OCI-LY1 (cell line): Measurements from ENCODE around the gene HOXA7.

Experiments used
- H2AFZ ChIP-seq: fragments of 200-600 bp; sonication (generic), shearing (Covaris generic); 2 replicates; pipeline ENCODE4 v1.6.0; 2014; ENCODE audit warnings: antibody characterized with exemption, mild to moderate bottlenecking, low read length
- H3F3A ChIP-seq: fragments of 200-600 bp; sonication (generic), shearing (Covaris generic); 2 replicates; pipeline ENCODE4 v1.6.0; 2014; ENCODE audit warnings: mild to moderate bottlenecking, antibody characterized with exemption, low read length, moderate library complexity; ENCODE audit not compliant: insufficient read depth
- H3K27ac ChIP-seq: fragments of 200-600 bp; sonication (generic); 2 replicates; pipeline ENCODE4 v1.5.1; 2014; ENCODE audit warnings: low read length, mixed run types, mild to moderate bottlenecking, low read depth; ENCODE audit not compliant: poor library complexity, severe bottlenecking
- H3K27me3 ChIP-seq: fragments of 200-600 bp; sonication (generic); 2 replicates; pipeline ENCODE4 v1.6.0; 2014; ENCODE audit warnings: antibody characterized with exemption, mild to moderate bottlenecking, low read length, moderate library complexity; ENCODE audit not compliant: insufficient read depth
- H3K36me3 ChIP-seq: fragments of 200-600 bp; sonication (generic); 2 replicates; pipeline ENCODE4 v1.6.1; 2014; ENCODE audit warnings: mild to moderate bottlenecking, antibody characterized with exemption, low read length, moderate library complexity, mixed read lengths; ENCODE audit not compliant: insufficient read depth
- H3K4me1 ChIP-seq: fragments of 200-600 bp; sonication (generic); 2 replicates; pipeline ENCODE4 v1.5.1; 2014; ENCODE audit warnings: mild to moderate bottlenecking, low read length, moderate library complexity; ENCODE audit not compliant: insufficient read depth, severe bottlenecking
- H3K4me2 ChIP-seq: fragments of 200-600 bp; sonication (generic), shearing (Covaris generic); 2 replicates; pipeline ENCODE4 v1.6.1; 2014; ENCODE audit warnings: low read length
- H3K4me3 ChIP-seq: fragments of 200-600 bp; sonication (generic); 2 replicates; pipeline ENCODE4 v1.5.1; 2014; ENCODE audit warnings: low read length, low read depth, mild to moderate bottlenecking, mixed read lengths; ENCODE audit not compliant: poor library complexity, severe bottlenecking
- H3K79me2 ChIP-seq: fragments of 200-600 bp; shearing (Covaris generic); 2 replicates; pipeline ENCODE4 v1.6.1; 2016; ENCODE audit warnings: mixed run types, low read length, mixed read lengths; ENCODE audit not compliant: insufficient read depth
- H3K9ac ChIP-seq: fragments of 200-600 bp; sonication (generic), shearing (Covaris generic); 2 replicates; pipeline ENCODE4 v1.6.1; 2014; ENCODE audit warnings: mild to moderate bottlenecking, low read length, mixed read lengths
- H3K9me2 ChIP-seq: fragments of 200-600 bp; sonication (generic), shearing (Covaris generic); 2 replicates; pipeline ENCODE4 v1.6.1; 2014; ENCODE audit warnings: low read depth, mild to moderate bottlenecking, low read length, mixed read lengths
- H3K9me3 ChIP-seq: fragments of 200-600 bp; shearing (Covaris generic); 2 replicates; pipeline ENCODE4 v1.6.1; 2014; ENCODE audit warnings: low read length, mixed read lengths
- H4K20me1 ChIP-seq: fragments of 200-600 bp; sonication (generic), shearing (Covaris generic); 2 replicates; pipeline ENCODE4 v1.6.0; 2016; ENCODE audit warnings: mild to moderate bottlenecking, low read length; ENCODE audit not compliant: insufficient read depth
- EZH2 ChIP-seq: fragments of 200-600 bp; sonication (generic), shearing (Covaris generic); IDR thresholded peaks from 2 replicates; pipeline ENCODE4 v1.8.0; 2017; ENCODE audit warnings: borderline replicate concordance, mixed run types, mild to moderate bottlenecking, antibody characterized with exemption, low read length, moderate library complexity, mixed read lengths
- TF ChIP-seq, protein P1 (sequence below): fragments of 200-600 bp; sonication (generic), shearing (Covaris generic); IDR thresholded peaks from 2 replicates; pipeline ENCODE4 v1.5.1; 2017; ENCODE audit warnings: mild to moderate bottlenecking, antibody characterized with exemption, low read length, moderate library complexity, mixed read lengths

HOXA7 gene

GRCh38 chr7:27157702-27158431 lies 1.4 kb upstream of the HOXA7 start:
- Histone ChIP-seq H3K27ac (no peak overlapping the region), H3K9me2 (no peaks in the 10 kb centered on the region), H3K4me2 (no peak overlapping the region), H3K36me3 (no peaks in the 10 kb centered on the region), H3F3A (0 out of 2 replicates have a peak, but pooled peaks cover 5% of the 10 kb centered on the region), H3K9ac (no peak overlapping the region), H2AFZ (no peak overlapping the region), H3K79me2 (no peaks in the 10 kb centered on the region), H3K27me3 (no peaks in the 10 kb centered on the region; the same call in 1 of the 2 replicates), H3K4me1 (peaks cover 13% of the 10 kb centered on the region), H3K4me3 (no peak overlapping the region), H3K9me3 (no peaks in the 10 kb centered on the region), H4K20me1 (no peaks in the 10 kb centered on the region)
- TF ChIP-seq, protein P1, sequence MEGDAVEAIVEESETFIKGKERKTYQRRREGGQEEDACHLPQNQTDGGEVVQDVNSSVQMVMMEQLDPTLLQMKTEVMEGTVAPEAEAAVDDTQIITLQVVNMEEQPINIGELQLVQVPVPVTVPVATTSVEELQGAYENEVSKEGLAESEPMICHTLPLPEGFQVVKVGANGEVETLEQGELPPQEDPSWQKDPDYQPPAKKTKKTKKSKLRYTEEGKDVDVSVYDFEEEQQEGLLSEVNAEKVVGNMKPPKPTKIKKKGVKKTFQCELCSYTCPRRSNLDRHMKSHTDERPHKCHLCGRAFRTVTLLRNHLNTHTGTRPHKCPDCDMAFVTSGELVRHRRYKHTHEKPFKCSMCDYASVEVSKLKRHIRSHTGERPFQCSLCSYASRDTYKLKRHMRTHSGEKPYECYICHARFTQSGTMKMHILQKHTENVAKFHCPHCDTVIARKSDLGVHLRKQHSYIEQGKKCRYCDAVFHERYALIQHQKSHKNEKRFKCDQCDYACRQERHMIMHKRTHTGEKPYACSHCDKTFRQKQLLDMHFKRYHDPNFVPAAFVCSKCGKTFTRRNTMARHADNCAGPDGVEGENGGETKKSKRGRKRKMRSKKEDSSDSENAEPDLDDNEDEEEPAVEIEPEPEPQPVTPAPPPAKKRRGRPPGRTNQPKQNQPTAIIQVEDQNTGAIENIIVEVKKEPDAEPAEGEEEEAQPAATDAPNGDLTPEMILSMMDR: no peak
- no peak for TF ChIP-seq EZH2

GRCh38 chr7:27156916-27157701 lies 634 bp upstream of the HOXA7 start:
- Histone ChIP-seq H3K27ac (no peak overlapping the region), H3K9me2 (no peaks in the 10 kb centered on the region), H3F3A (no peaks in the 10 kb centered on the region), H3K9ac (no peak overlapping the region), H3K27me3 (peaks cover 7% of the 10 kb centered on the region; the same call in 1 of the 2 replicates), H2AFZ (no peak overlapping the region), H3K79me2 (no peaks in the 10 kb centered on the region), H4K20me1 (no peaks in the 10 kb centered on the region), H3K9me3 (no peaks in the 10 kb centered on the region), H3K4me2 (no peak overlapping the region), H3K4me3 (no peak overlapping the region), H3K36me3 (no peaks in the 10 kb centered on the region), H3K4me1 (peaks cover 17% of the 10 kb centered on the region)
- TF ChIP-seq EZH2: no peak
- TF ChIP-seq, protein P1: no peak

GRCh38 chr7:27155816-27156507 lies 513 bp downstream of the HOXA7 start:
- no peaks in the 10 kb centered on the region for H3K9me3 ChIP-seq
- no peak overlapping the region for H3K27ac ChIP-seq
- H3K9me2 ChIP-seq: no peaks in the 10 kb centered on the region
- no peaks in the 10 kb centered on the region for H3F3A ChIP-seq
- no peaks in the 10 kb centered on the region for H3K79me2 ChIP-seq
- H3K27me3 ChIP-seq: peaks cover 8% of the 10 kb centered on the region; the same call in 1 of the 2 replicates
- H3K36me3 ChIP-seq: no peaks in the 10 kb centered on the region
- no peak overlapping the region for H3K4me2 ChIP-seq
- TF ChIP-seq, protein P1: no peak
- TF ChIP-seq EZH2: no peak
- H3K4me1 ChIP-seq: peaks cover 23% of the 10 kb centered on the region
- no peaks in the 10 kb centered on the region for H4K20me1 ChIP-seq
- H3K9ac ChIP-seq: no peak overlapping the region
- no peak overlapping the region for H3K4me3 ChIP-seq
- no peak overlapping the region for H2AFZ ChIP-seq
